Measurements from ENCODE around the gene CCDC57.

CCDC57 gene

GRCh38 chr17:82095777-82096708 is 116.6 kb downstream of the CCDC57 start:
- no peak for TF ChIP-seq CTCF (IDR thresholded peaks at IDR 0.05; ENCODE audit: low read depth, low read length)
- DNase-seq (ENCODE audit: low read depth in 2 of 2) = no peak

DNA sequence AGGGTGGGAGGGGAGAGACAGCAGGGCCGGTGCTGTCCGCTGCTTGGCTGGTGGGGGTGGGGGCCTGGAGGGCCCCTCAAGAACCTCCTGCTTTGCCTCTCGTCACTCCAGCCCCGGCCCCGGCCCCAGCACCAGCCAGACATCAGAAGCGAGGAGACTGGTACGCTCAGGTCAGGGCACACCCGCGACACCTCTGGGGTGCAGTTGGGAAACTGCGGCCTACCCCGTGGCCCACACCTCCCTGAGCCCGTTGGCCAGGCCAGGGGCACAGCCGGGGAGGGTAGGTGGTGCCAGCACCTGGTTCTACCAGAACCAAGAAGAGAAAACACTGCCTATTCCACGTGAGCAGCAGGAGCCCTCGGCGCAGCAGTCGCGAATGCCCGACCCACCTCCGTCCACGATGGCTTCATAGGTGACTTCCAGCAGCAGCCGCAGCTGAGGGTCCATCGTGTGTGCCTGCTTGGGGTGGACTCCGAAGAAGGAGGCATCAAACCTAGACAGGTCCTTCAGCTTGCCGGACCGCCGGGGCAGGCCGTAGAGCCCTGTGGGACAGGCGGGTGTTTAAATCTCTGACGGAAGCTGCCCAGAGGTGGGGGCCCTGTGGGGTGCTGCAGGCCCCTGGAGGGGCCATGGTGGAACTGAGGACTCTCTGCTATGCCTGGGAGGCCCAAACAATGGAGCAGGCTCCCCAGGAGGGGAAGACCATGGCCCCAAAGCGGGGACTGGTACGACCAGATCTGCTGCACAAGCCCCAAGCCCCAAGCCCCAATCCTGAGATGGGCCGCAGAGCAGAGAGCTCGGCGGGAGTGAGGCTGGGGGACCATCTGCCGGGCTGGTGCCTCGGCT is 117.5 kb downstream of the CCDC57 start:
- no peak for TF ChIP-seq CTCF (IDR thresholded peaks at IDR 0.05; ENCODE audit: low read depth, low read length)
- no peak for DNase-seq (ENCODE audit: low read depth in 2 of 2)
- peak overlapping the region in 1 of 2 donors; percentile 77 for H3K4me3 ChIP-seq (replicated peaks in 1 of 2; ENCODE audit: low read depth in 2 of 2, low read length in 2 of 2)

More at GRCh38 chr17:82095777-82096708, 116.6 kb downstream of the CCDC57 start:
- H3K4me3 ChIP-seq (replicated peaks in 1 of 2; ENCODE audit: low read depth in 2 of 2, low read length in 2 of 2) = peak overlapping the region; percentile 72 to 77

- TF ChIP-seq CTCF (IDR thresholded peaks at IDR 0.05; ENCODE audit: low read depth, low read length) = no peak
- no peak overlapping the region for H3K4me3 ChIP-seq (replicated peaks in 1 of 2; ENCODE audit: low read depth in 2 of 2, low read length in 2 of 2)
- DNase-seq (ENCODE audit: low read depth in 2 of 2) = no peak
These were observed 119.5 kb downstream of the CCDC57 start for GRCh38 chr17:82092995-82093751.

- no peak for DNase-seq (ENCODE audit: low read depth in 2 of 2)
- H3K4me3 ChIP-seq (replicated peaks in 1 of 2; ENCODE audit: low read depth in 2 of 2, low read length in 2 of 2) = no peak overlapping the region
- TF ChIP-seq CTCF (IDR thresholded peaks at IDR 0.05; ENCODE audit: low read depth, low read length) = no peak
These were observed 120.0 kb downstream of the CCDC57 start for GRCh38 chr17:82092628-82092994.

- DNase-seq (ENCODE audit: low read depth in 2 of 2) = no peak
- TF ChIP-seq CTCF (IDR thresholded peaks at IDR 0.05; ENCODE audit: low read depth, low read length) = no peak
- no peak overlapping the region for H3K4me3 ChIP-seq (replicated peaks in 1 of 2; ENCODE audit: low read depth in 2 of 2, low read length in 2 of 2)
These were observed 120.5 kb downstream of the CCDC57 start for GRCh38 chr17:82092094-82092586.

All from cardiac fibroblast (primary cell).